Muscle of leg (tissue), 11 donors: ENCODE results near the gene DYNLL2. TPM values are rescaled to one million over a fixed set of nuclear protein-coding genes. Genes with fewer than 3 reads are reported as not detected.
"Not testable (repeated sequence)": the region's sequence is repeated elsewhere in the genome, so short reads cannot be mapped to it uniquely, and the experiment has no call there.

Source experiments
- DNase-seq: peaks from one replicate; pipeline ENCODE4 v3.0.0; 2013
- H3K27ac ChIP-seq: one replicate; pipeline ENCODE4 v1.5.1; 2013; ENCODE audit warnings: mild to moderate bottlenecking, low read length, control low read depth
- H3K27me3 ChIP-seq: one replicate; pipeline ENCODE4 v1.6.1; 2013; ENCODE audit warnings: low read length; ENCODE audit not compliant: control insufficient read depth, insufficient read depth
- H3K36me3 ChIP-seq: one replicate; pipeline ENCODE4 v1.6.1; 2013; ENCODE audit warnings: low read length; ENCODE audit not compliant: control insufficient read depth, insufficient read depth
- H3K4me1 ChIP-seq: one replicate; pipeline ENCODE4 v1.6.1; 2013; ENCODE audit warnings: low read length; ENCODE audit not compliant: control insufficient read depth, insufficient read depth
- H3K4me3 ChIP-seq: one replicate; pipeline ENCODE4 v1.5.1; 2013; ENCODE audit warnings: low read length, control low read depth
- H3K9me3 ChIP-seq: replicated peaks from 2 replicates; pipeline ENCODE4 v1.6.1; 2013; ENCODE audit warnings: low read depth, low read length; ENCODE audit not compliant: control insufficient read depth
- WGBS: methylation state at CpG from one replicate; pipeline ENCODE4 v1.1.5; 2013; ENCODE audit warnings: missing lambda C conversion rate; ENCODE audit not compliant: insufficient coverage; 5-methylcytosine and 5-hydroxymethylcytosine counted together
- polyA plus RNA-seq, 8 donors: library from polyadenylated mRNA; unstranded; fragments of 120-200 nt; gene quantifications; one replicate each; pipeline versions ENCODE4 v1.2.1 to v1.2.3, GENCODE V29; 2013; ENCODE audit warnings: inconsistent platforms in 1 of 8, low replicate concordance in 1 of 8; ENCODE audit not compliant: insufficient read length in 8 of 8, insufficient read depth in 1 of 8
- total RNA-seq: library from RNA; stranded (reverse); fragments of 120-200 nt; gene quantifications from one replicate; pipeline ENCODE4 v1.2.4, GENCODE V29; 2013

The DYNLL2 gene
- total and polyA plus RNA-seq, 9 donors: 12.7 to 52.8 (median 44.4) TPM

GRCh38 chr17:58119491-58119890 is 36.3 kb downstream of the DYNLL2 start:
- no peak for DNase-seq
- Histone ChIP-seq H3K27me3 (peaks cover 2% of the 10 kb centered on the region), H3K27ac (no peak overlapping the region), H3K9me3 (no peaks in the 10 kb centered on the region), H3K4me1 (no peaks in the 10 kb centered on the region), H3K4me3 (no peak overlapping the region), H3K36me3 (no peaks in the 10 kb centered on the region)
- 64% methylated on average over 3 of the region's 3 CpGs for WGBS

GRCh38 chr17:58120195-58120822 is 37.1 kb downstream of the DYNLL2 start:
- no peaks in the 10 kb centered on the region for H3K27me3 ChIP-seq
- no peak overlapping the region for H3K27ac ChIP-seq
- H3K9me3 ChIP-seq: no peaks in the 10 kb centered on the region
- WGBS: no CpG with 5 or more reads among the region's 7 CpGs
- H3K4me3 ChIP-seq: no peak overlapping the region
- no peaks in the 10 kb centered on the region for H3K36me3 ChIP-seq
- H3K4me1 ChIP-seq: no peaks in the 10 kb centered on the region
- peak; percentile 77 for DNase-seq

- Histone ChIP-seq H3K4me1 (no peaks in the 10 kb centered on the region), H3K27me3 (no peaks in the 10 kb centered on the region), H3K27ac (no peak overlapping the region), H3K36me3 (no peaks in the 10 kb centered on the region), H3K4me3 (no peak overlapping the region), H3K9me3 (no peaks in the 10 kb centered on the region)
- peak; percentile 19 for DNase-seq
- 13% methylated on average over 1 of the region's 5 CpGs for WGBS
Observed at GRCh38 chr17:58121925-58122324, 38.7 kb downstream of the DYNLL2 start.

DNA sequence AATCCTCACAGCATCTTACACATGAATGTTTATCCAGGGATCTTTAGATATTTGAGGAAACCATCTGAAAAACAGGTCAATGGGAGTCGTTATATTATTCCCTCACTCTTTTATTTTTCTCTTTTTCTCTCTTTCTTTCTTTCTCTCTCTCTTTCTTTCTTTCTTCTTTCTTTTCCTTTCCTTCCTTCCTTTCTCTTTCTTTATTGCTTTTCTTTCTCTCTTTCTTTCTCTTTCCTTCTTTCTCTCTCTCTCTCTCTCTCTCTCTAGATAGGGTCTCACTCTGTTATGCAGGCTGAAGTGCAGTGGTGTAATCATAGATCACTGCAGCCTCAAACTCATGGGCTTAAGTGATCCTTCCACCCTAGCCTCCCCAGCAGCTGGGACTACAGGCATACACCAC is 44.6 kb downstream of the DYNLL2 start:
- Histone ChIP-seq H3K4me1 (no peaks in the 10 kb centered on the region), H3K36me3 (no peaks in the 10 kb centered on the region), H3K4me3 (no peak overlapping the region), H3K9me3 (no peaks in the 10 kb centered on the region), H3K27ac (no peak overlapping the region), H3K27me3 (no peaks in the 10 kb centered on the region)
- no peak for DNase-seq
- no CpG with 5 or more reads among the region's 1 CpG for WGBS

DNA sequence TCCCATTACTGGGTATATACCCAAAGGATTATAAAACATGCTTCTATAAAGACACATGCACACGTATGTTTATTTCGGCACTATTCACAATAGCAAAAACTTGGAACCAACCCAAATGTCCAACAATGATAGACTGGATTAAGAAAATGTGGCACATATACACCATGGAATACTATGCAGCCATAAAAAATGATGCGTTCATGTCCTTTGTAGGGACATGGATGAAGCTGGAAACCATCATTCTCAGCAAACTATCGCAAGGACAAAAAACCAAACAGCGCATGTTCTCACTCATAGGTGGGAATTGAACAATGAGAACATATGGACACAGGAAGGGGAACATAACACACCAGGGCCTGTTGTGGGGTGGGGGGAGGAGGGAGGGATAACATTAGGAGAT is 49.5 kb downstream of the DYNLL2 start:
- DNase-seq, H3K36me3 ChIP-seq, H3K4me1 ChIP-seq, H3K27ac ChIP-seq, H3K4me3 ChIP-seq, H3K9me3 ChIP-seq: not testable (repeated sequence)
- no CpG with 5 or more reads among the region's 5 CpGs for WGBS
- peaks cover 11% of the 10 kb centered on the region for H3K27me3 ChIP-seq

DNA sequence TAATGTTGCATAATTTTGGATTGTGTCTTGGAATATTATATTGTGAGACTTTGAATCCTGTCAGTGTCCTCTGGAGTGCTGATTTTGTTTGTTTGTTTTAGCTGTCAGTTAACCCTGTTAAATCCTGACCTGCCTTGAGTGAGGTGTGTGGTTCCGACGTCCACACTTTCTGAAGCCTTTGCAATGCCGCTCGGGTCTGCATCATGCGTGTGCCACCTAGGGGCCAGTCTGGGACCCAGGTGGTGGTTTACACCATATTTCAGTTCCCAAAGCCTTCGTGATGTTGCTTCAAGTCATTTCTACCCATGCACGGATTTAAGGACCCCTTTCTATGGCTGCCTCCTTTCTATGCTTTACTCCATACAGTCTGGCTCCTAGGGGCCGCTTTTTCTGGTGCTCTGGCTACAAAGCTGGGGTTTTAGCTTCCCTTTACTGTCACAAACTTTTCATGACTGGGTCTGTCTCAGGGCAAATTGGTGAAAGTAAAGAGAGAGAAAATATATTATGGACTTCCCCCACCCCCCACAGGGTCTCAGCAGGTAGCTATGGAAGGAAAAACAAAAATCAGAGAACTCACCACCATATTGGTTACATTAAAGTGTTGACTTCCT is 53.6 kb downstream of the DYNLL2 start:
- DNase-seq: no peak
- H3K27ac ChIP-seq: no peak overlapping the region
- H3K4me1 ChIP-seq: no peaks in the 10 kb centered on the region
- no peak overlapping the region for H3K4me3 ChIP-seq
- no peaks in the 10 kb centered on the region for H3K9me3 ChIP-seq
- H3K36me3 ChIP-seq: no peaks in the 10 kb centered on the region
- H3K27me3 ChIP-seq: peaks cover 11% of the 10 kb centered on the region
- 27% methylated on average over 6 of the region's 8 CpGs for WGBS

DNA sequence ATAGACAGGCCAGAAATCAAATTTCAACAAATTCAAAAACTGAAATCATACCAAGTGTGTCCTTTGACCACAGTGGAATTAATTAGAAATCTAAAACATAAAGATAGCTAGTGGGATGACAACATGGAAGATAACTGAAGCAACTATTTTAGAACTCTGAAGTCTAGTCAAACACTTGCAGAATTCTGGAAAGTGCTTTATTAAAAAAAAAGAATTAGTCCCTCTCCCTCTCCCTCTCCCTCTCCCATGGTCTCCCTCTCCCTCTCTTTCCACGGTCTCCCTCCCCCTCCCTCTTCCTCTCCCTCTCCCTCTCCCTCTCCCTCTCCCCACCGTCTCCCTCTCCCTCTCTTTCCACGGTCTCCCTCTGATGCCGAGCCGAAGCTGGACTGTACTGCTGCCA is 58.3 kb downstream of the DYNLL2 start:
- peaks cover 5% of the 10 kb centered on the region for H3K27me3 ChIP-seq
- WGBS: no CpG with 5 or more reads among the region's 5 CpGs
- no peak overlapping the region for H3K4me3 ChIP-seq
- DNase-seq: no peak
- H3K27ac ChIP-seq: no peak overlapping the region
- H3K36me3 ChIP-seq: no peaks in the 10 kb centered on the region
- H3K4me1 ChIP-seq: no peaks in the 10 kb centered on the region
- peaks cover 9% of the 10 kb centered on the region for H3K9me3 ChIP-seq

DNA sequence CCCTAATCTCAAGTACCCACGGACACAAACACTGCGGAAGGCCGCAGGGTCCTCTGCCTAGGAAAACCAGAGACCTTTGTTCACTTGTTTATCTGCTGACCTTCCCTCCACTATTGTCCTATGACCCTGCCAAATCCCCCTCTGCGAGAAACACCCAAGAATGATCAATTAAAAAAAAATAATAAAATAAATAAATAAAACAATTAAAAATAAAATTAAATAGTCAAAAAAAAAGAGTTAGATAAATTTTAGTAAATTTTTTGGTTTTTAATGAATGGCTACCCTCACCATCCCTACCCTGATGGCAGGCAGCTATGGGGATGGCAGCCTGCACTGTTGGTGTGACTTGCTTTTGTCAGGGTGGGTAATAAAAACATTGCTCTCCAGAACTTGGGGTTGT is 60.1 kb downstream of the DYNLL2 start:
- 60% methylated on average over 1 of the region's 4 CpGs for WGBS
- not testable (repeated sequence) for H3K9me3 ChIP-seq, H3K36me3 ChIP-seq, H3K4me3 ChIP-seq, H3K27me3 ChIP-seq, DNase-seq, H3K27ac ChIP-seq, H3K4me1 ChIP-seq

GRCh38 chr17:58144801-58145200 is 61.6 kb downstream of the DYNLL2 start:
- H3K27ac ChIP-seq: no peak overlapping the region
- H3K4me3 ChIP-seq: no peak overlapping the region
- WGBS: no CpG with 5 or more reads among the region's 1 CpG
- peaks cover 9% of the 10 kb centered on the region for H3K9me3 ChIP-seq
- H3K4me1 ChIP-seq: no peaks in the 10 kb centered on the region
- H3K27me3 ChIP-seq: peaks cover 2% of the 10 kb centered on the region
- DNase-seq: no peak
- no peaks in the 10 kb centered on the region for H3K36me3 ChIP-seq
